ENCODE results near the gene GDF11.

GDF11 gene

GRCh38 chr12:55707841-55708694, 34.9 kb upstream of the GDF11 start, which contains the start of gene ITGA7 (continued):
- no peak for TF ChIP-seq ZNF391 (tag by site-specific recombination; IDR thresholded peaks at IDR 0.05; ENCODE audit: borderline replicate concordance, low read depth)
- TF ChIP-seq SP3 (tag by site-specific recombination; IDR thresholded peaks at IDR 0.05) = peak; percentile 81
- TF ChIP-seq ZNF792 (tag by site-specific recombination; IDR thresholded peaks at IDR 0.05) = no peak
- no peak for TF ChIP-seq ZSCAN18 (tag by site-specific recombination; IDR thresholded peaks at IDR 0.05)
- no peak for TF ChIP-seq ZNF423 (tag by site-specific recombination; IDR thresholded peaks at IDR 0.05)
- no peak for TF ChIP-seq ZNF302 (tag by site-specific recombination; IDR thresholded peaks at IDR 0.05; ENCODE audit: low read depth)
- no peak for TF ChIP-seq ZFP3 (tag by site-specific recombination; IDR thresholded peaks at IDR 0.05; ENCODE audit: low read depth)
- TF ChIP-seq ZNF473 (tag by site-specific recombination; IDR thresholded peaks at IDR 0.05) = no peak
- no peak for TF ChIP-seq ZNF155 (tag by site-specific recombination; IDR thresholded peaks at IDR 0.05)
- TF ChIP-seq ZNF362 (tag by site-specific recombination; IDR thresholded peaks at IDR 0.05) = no peak
- no peak for TF ChIP-seq OSR2 (tag by site-specific recombination; IDR thresholded peaks at IDR 0.05)
- TF ChIP-seq ZNF768 (tag by site-specific recombination; IDR thresholded peaks at IDR 0.05) = no peak
- peak; percentile 34 for TF ChIP-seq ZFHX2 (tag by site-specific recombination; conservative IDR thresholded peaks at IDR 0.05)
- no peak for TF ChIP-seq SCRT1 (tag by site-specific recombination; IDR thresholded peaks at IDR 0.05; ENCODE audit: borderline replicate concordance)
- TF ChIP-seq PRDM6 (tag by site-specific recombination; IDR thresholded peaks at IDR 0.05) = no peak
- no peak for TF ChIP-seq ZNF837 (tag by site-specific recombination; IDR thresholded peaks at IDR 0.05)
- TF ChIP-seq ZBTB6 (tag by site-specific recombination; IDR thresholded peaks at IDR 0.05) = peak; percentile 47; the same call in 1 of the 2 replicates
- 0 out of 2 replicates have a peak, but pooled peaks have one; percentile 34 for TF ChIP-seq KLF8 (tag by site-specific recombination; IDR thresholded peaks at IDR 0.05)
- no peak for TF ChIP-seq ZNF266 (tag by site-specific recombination; IDR thresholded peaks at IDR 0.05; ENCODE audit: low read depth)
- TF ChIP-seq ZNF214 (tag by site-specific recombination; IDR thresholded peaks at IDR 0.05; ENCODE audit: borderline replicate concordance) = no peak
- no peak for TF ChIP-seq ZNF626 (tag by site-specific recombination; IDR thresholded peaks at IDR 0.05)
- TF ChIP-seq PRDM10 (tag by site-specific recombination; IDR thresholded peaks at IDR 0.05) = peak; percentile 99
- TF ChIP-seq ZNF660 (tag by site-specific recombination; IDR thresholded peaks at IDR 0.05) = no peak
- TF ChIP-seq CTCF (tag by site-specific recombination; IDR thresholded peaks at IDR 0.05) = no peak
- TF ChIP-seq ZNF747 (tag by site-specific recombination; IDR thresholded peaks at IDR 0.05) = no peak
- TF ChIP-seq ZNF292 (tag by site-specific recombination; IDR thresholded peaks at IDR 0.05; ENCODE audit: borderline replicate concordance, low read depth) = no peak
- TF ChIP-seq ZNF843 (tag by site-specific recombination; IDR thresholded peaks at IDR 0.05) = no peak
- TF ChIP-seq ZNF223 (tag by site-specific recombination; IDR thresholded peaks at IDR 0.05) = no peak
